T-helper 1 cell treated with Interleukin-12 subunit alpha and Interleukin-12 subunit beta and Interleukin-4 antibody, amounts not matched to agents 30 μg/mL and 1 μg/mL, for 36 hours (primary cell): ENCODE data around the gene RUNDC3A.

Source experiments
- H3K27ac Mint-ChIP-seq: one replicate; pipeline ENCODE4 v1.8.0; 2021; ENCODE audit warnings: mild to moderate bottlenecking, mixed read lengths
- H3K27me3 Mint-ChIP-seq: one replicate; pipeline ENCODE4 v1.8.0; 2021; ENCODE audit warnings: low read depth, mixed read lengths
- H3K36me3 Mint-ChIP-seq: one replicate; pipeline ENCODE4 v1.8.0; 2021; ENCODE audit warnings: low read depth, mixed read lengths
- H3K4me1 Mint-ChIP-seq: one replicate; pipeline ENCODE4 v1.8.0; 2021; ENCODE audit warnings: low read depth, mixed read lengths
- H3K4me3 Mint-ChIP-seq: one replicate; pipeline ENCODE4 v1.8.0; 2021; ENCODE audit warnings: mild to moderate bottlenecking, moderate library complexity, mixed read lengths
- H3K9me3 Mint-ChIP-seq: one replicate; pipeline ENCODE4 v1.8.0; 2021; ENCODE audit warnings: mixed read lengths

The RUNDC3A gene

GRCh38 chr17:44351464-44351863 lies 43.1 kb downstream of the RUNDC3A start:
- Mint-ChIP-seq H3K4me1 (peaks cover 5% of the 10 kb centered on the region), H3K36me3 (peaks cover 3% of the 10 kb centered on the region), H3K27me3 (peaks cover 13% of the 10 kb centered on the region), H3K4me3 (no peak overlapping the region), H3K9me3 (no peaks in the 10 kb centered on the region), H3K27ac (no peak overlapping the region)

GRCh38 chr17:44351961-44352827 lies 43.8 kb downstream of the RUNDC3A start:
- H3K27ac Mint-ChIP-seq, result no peak overlapping the region
- peaks cover 13% of the 10 kb centered on the region for H3K27me3 Mint-ChIP-seq
- H3K9me3 Mint-ChIP-seq, result no peaks in the 10 kb centered on the region
- peaks cover 5% of the 10 kb centered on the region for H3K4me1 Mint-ChIP-seq
- H3K36me3 Mint-ChIP-seq, result peaks cover 3% of the 10 kb centered on the region
- no peak overlapping the region for H3K4me3 Mint-ChIP-seq

- Mint-ChIP-seq H3K27me3 (peaks cover 13% of the 10 kb centered on the region), H3K27ac (no peak overlapping the region), H3K36me3 (peaks cover 3% of the 10 kb centered on the region), H3K9me3 (no peaks in the 10 kb centered on the region), H3K4me1 (peaks cover 5% of the 10 kb centered on the region), H3K4me3 (peak overlapping the region; percentile 21)
Observed at GRCh38 chr17:44352828-44353671, 44.6 kb downstream of the RUNDC3A start.

- H3K27ac Mint-ChIP-seq, result no peak overlapping the region
- H3K9me3 Mint-ChIP-seq, result no peaks in the 10 kb centered on the region
- H3K4me1 Mint-ChIP-seq, result peaks cover under 1% of the 10 kb centered on the region
- H3K4me3 Mint-ChIP-seq, result no peak overlapping the region
- peaks cover 3% of the 10 kb centered on the region for H3K36me3 Mint-ChIP-seq
- H3K27me3 Mint-ChIP-seq, result peaks cover 13% of the 10 kb centered on the region
Observed at GRCh38 chr17:44353672-44354331, 45.4 kb downstream of the RUNDC3A start.

- Mint-ChIP-seq H3K4me1 (no peaks in the 10 kb centered on the region), H3K36me3 (peaks cover 3% of the 10 kb centered on the region), H3K27me3 (peaks cover 19% of the 10 kb centered on the region), H3K4me3 (no peak overlapping the region), H3K9me3 (no peaks in the 10 kb centered on the region), H3K27ac (no peak overlapping the region)
Observed at GRCh38 chr17:44354582-44355561, 46.5 kb downstream of the RUNDC3A start.

GRCh38 chr17:44355642-44356099 lies 47.3 kb downstream of the RUNDC3A start:
- Mint-ChIP-seq H3K4me1 (no peaks in the 10 kb centered on the region), H3K36me3 (peaks cover 3% of the 10 kb centered on the region), H3K4me3 (no peak overlapping the region), H3K27ac (no peak overlapping the region), H3K9me3 (no peaks in the 10 kb centered on the region), H3K27me3 (peaks cover 27% of the 10 kb centered on the region)

- H3K27me3 Mint-ChIP-seq, result peaks cover 31% of the 10 kb centered on the region
Observed at GRCh38 chr17:44356241-44356640, 47.8 kb downstream of the RUNDC3A start.

GRCh38 chr17:44358066-44358465 lies 49.7 kb downstream of the RUNDC3A start:
- Mint-ChIP-seq H3K9me3 (no peaks in the 10 kb centered on the region), H3K27ac (no peak overlapping the region), H3K4me3 (no peak overlapping the region), H3K27me3 (peaks cover 33% of the 10 kb centered on the region), H3K4me1 (no peaks in the 10 kb centered on the region), H3K36me3 (peaks cover under 1% of the 10 kb centered on the region)

More at GRCh38 chr17:44356241-44356640, 47.8 kb downstream of the RUNDC3A start:
- peaks cover 3% of the 10 kb centered on the region for H3K36me3 Mint-ChIP-seq
- no peaks in the 10 kb centered on the region for H3K9me3 Mint-ChIP-seq
- no peak overlapping the region for H3K27ac Mint-ChIP-seq
- H3K4me3 Mint-ChIP-seq, result no peak overlapping the region
- H3K4me1 Mint-ChIP-seq, result no peaks in the 10 kb centered on the region

- Mint-ChIP-seq H3K27me3 (peaks cover 35% of the 10 kb centered on the region), H3K27ac (no peak overlapping the region)
Observed at GRCh38 chr17:44359006-44359405, 50.6 kb downstream of the RUNDC3A start.

GRCh38 chr17:44359458-44360143 lies 51.2 kb downstream of the RUNDC3A start:
- no peaks in the 10 kb centered on the region for H3K4me1 Mint-ChIP-seq
- no peak overlapping the region for H3K27ac Mint-ChIP-seq

More at GRCh38 chr17:44359006-44359405, 50.6 kb downstream of the RUNDC3A start:
- H3K4me1 Mint-ChIP-seq, result no peaks in the 10 kb centered on the region
- no peaks in the 10 kb centered on the region for H3K36me3 Mint-ChIP-seq
- no peak overlapping the region for H3K4me3 Mint-ChIP-seq
- H3K9me3 Mint-ChIP-seq, result no peaks in the 10 kb centered on the region

GRCh38 chr17:44360144-44360533 lies 51.7 kb downstream of the RUNDC3A start:
- Mint-ChIP-seq H3K4me1 (no peaks in the 10 kb centered on the region), H3K27me3 (peaks cover 44% of the 10 kb centered on the region), H3K4me3 (no peak overlapping the region), H3K27ac (no peak overlapping the region), H3K36me3 (no peaks in the 10 kb centered on the region), H3K9me3 (no peaks in the 10 kb centered on the region)

More at GRCh38 chr17:44359458-44360143, 51.2 kb downstream of the RUNDC3A start:
- Mint-ChIP-seq H3K27me3 (peaks cover 40% of the 10 kb centered on the region), H3K36me3 (no peaks in the 10 kb centered on the region), H3K9me3 (no peaks in the 10 kb centered on the region), H3K4me3 (no peak overlapping the region)

- Mint-ChIP-seq H3K4me1 (no peaks in the 10 kb centered on the region), H3K9me3 (no peaks in the 10 kb centered on the region), H3K27ac (no peak overlapping the region), H3K36me3 (no peaks in the 10 kb centered on the region), H3K27me3 (peaks cover 44% of the 10 kb centered on the region), H3K4me3 (no peak overlapping the region)
Observed at GRCh38 chr17:44360826-44361225, 52.4 kb downstream of the RUNDC3A start.
